NCI-H2171 treated with DMSO at 0.1 percent for 48 hours (cell line): Measurements from ENCODE around the gene IFNL2.
"Not testable (repeated sequence)": the region's sequence is repeated elsewhere in the genome, so short reads cannot be mapped to it uniquely, and the experiment has no call there.

Source experiments
- DNase-seq: peaks from one replicate; lab custom pipeline; 2025; lab: John Stamatoyannopoulos, UW

IFNL2 gene

DNA sequence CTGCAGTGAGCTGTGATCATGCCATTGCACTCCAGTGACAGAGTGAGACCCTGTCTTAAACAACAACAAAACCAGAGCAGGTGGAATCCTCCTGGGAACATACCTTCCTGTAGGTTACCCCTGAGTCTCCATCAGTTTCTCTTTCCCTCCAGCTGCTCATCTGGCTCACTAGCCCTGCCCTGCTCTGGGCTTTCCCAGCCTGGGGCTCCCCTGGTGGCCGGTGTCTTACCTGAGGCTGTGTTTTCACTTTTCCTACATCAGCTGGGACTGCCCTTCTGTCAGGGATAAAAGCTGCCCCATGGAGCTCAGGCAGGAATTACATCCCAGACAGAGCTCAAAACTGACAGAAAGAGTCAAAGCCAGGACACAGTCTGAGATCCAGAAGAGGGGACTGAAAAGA lies at the start of gene IFNL2:
Gene IFNL2, plus strand, starts transcription at position 312 of the 400 bp plus-strand sequence. CDS start 173 bp downstream, outside the sequence.
- DNase-seq = peak; percentile 67

DNA sequence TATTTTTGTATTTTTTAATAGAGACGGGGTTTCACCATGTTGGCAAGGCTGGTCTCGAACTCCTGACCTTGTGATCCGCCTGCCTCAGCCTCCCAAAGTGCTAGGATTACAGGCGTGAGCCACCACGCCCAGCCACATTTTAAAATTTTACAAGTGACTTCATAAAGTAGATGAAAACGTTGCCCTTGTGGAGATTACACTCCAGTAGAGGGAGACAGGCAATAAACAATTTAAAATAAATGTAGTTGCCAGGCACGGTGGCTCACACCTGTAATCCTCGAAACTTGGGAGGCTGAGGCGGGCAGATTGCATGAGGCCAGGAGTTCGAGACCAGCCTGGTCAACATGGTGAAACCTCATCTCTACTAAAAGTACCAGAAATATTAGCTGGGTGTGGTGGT lies 49.1 kb upstream of the IFNL2 start:
- not testable (repeated sequence) for DNase-seq

DNA sequence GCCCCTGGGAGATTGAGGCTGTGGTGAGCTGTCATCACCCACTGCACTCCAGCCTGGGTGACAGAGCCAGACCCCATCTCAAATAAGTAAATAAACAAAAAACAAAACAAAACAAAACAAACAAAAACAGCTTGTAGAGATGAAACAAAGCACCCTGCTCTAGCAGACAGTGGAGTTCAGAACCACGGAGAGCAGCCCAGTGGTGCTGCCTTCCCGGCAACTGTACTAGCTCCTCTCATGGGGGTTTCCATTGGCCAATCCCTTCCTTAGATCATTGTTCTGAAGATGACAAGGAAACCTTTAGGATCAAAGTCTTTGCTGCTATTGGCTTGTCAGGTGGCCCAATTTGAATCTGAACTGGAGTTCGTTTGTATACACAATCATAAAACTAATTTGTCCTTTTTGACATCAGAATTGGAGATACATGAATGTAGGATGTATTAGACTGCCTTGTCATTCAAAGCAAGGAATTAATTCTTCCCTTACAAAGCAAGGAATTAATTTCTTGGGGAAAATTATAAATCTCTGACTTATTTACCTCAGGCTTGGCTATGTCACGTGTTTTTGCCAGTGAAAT lies 44.4 kb upstream of the IFNL2 start:
- DNase-seq = no peak

DNA sequence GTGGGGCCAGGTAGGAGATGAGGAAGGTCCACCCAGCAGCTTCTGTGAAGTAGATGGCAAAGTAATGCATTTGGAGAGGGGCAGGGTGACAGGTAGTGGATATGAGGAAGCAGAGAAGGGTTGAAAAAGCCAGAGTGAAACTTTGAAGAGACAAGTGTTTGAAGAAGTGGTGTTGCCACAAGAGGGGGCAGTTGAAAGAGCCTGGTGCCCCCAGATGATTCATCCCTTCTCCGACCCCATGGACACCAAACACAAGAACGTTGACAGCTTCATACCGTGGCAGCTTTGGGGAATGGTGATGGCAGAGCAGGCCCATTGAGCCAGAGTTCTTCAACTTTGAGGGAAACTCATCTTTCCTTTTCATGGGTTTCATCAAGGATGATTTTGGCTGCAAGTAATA lies 43.3 kb upstream of the IFNL2 start:
- DNase-seq = no peak

DNA sequence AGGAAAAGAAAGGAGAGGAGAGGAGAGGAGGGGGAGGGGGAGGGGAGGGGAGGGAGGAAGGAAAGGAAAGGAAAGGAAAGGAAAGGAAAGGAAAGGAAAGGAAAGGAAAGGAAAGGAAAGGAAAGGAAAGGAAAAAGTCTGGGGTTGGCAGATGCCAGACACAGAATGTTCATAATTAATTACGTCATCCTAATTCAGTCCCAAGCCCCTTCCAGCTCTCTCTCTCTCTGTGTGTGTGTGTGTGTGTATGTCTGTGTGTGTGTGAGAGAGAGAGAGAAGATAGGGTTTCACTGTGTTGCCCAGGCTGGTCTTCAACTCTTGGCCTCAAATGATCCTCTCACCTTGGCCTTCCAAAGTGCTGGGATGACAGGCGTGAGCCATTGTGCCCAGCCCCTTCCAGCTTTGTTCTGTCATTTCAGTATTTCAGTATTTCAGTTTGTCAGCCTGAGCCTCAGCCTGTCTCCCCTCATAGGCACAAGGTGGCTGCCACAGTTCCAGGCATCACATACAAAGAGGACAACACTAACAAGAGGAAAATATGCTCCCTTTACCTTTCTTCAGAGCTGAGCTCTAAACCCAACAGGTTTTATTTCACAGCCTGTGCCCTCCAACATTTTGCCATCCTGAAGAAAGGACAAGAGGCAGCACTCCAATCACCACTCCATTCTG lies 38.0 kb upstream of the IFNL2 start:
- no peak for DNase-seq

DNA sequence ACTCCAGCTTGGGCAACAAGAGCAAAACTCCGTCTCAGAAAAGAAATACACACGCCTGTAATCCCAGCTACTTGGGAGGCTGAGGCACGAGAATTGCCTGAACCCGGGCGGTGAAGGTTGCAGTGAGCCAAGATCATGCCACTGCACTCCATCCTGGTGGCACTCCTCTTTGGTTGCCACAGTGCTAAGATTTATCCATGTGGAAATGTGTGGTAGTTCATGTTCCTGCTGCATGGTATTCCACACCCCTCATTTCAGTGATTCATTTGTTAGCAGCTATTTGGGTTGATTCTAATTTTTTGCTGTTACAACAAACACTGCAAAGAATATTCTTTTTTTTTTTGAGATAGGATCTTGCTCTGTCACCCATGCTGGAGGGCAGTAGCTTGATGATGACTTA lies 35.5 kb upstream of the IFNL2 start:
- no peak for DNase-seq

DNA sequence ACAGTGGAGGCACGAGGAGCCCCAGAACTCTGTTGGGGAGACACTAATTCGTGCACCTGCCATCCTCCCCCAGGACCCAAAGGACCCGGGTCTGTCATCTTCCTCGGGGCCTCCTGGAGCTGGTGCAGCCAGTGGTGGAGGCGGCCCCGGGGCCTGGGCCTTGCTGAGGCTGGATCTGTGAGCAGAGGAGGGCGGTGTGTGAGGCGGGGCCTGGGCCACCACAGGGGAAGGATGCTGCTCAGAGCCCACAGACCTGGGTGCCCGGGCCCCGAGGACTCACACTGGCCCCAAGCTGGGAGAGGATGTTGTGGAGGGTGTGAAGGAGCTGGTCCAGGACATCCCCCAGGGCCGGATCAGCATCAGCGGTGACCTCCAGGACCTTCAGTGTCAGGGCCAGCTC lies 31.7 kb upstream of the IFNL2 start:
- no peak for DNase-seq

DNA sequence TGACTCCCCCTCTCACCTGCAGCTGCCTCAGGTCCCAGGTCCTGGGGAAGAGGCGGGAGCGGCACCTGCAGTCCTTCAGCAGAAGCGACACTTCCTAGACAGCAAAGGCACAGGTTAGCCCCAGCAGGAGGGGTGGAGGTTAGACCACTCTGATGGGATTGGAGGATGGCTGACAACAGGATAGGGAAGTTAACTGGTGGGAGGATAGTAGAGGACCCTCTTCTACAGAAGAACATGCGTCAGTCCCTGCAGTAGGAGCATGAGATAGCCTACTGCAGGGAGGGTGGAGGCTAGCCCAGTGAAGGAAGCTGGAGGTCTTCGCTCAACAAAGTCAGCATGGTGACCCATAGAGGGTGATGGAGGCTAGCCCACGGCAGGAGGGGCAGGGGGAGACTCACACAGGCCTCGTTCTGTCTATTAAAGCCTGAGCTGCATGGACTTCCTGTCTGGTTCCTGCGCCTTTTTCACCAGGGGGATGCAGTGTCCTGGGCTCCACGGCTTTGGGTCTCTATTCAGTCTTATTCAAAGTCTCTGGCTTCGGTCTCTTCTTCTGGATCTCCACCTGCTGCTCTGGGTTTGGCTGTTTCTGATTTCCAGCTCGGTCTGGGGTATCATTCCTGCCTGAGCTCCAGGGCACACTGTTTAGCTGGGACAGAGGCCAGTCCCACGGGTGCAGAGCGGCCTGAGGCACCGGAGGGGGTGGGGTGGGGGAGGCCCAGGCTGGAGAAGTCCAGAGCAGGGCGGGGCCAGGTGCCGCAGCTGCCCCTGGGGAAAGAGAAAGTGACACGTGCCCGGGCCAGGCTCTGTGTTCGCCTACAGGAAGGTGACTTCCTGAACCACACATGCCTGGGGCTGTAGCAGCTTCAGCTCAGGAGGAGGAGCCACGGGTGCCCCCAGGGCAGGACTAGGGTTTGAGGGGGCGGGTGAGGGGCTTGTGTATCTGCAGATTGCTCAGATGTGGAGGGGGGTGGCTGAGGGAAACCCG lies 30.7 kb upstream of the IFNL2 start:
- no peak for DNase-seq

DNA sequence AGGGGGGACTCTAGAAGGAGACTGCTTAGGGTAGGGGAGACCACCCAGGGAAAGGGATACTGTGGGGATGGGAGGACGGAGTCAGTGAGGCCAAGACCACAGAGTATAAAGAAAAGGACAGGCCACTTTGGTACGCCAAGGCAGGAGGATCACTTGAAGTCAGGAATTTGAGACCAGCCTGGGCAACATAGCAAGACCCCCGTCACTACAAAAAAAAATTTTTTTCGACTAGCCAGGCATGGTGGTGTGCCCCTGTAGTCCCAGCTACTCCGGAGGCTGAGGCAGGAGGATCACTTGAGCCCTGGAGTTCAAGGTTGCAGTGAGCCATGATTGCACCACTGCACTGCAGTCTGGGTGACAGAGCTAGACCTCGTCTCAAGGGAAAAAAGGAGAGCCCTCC lies 30.0 kb upstream of the IFNL2 start:
- DNase-seq = no peak

DNA sequence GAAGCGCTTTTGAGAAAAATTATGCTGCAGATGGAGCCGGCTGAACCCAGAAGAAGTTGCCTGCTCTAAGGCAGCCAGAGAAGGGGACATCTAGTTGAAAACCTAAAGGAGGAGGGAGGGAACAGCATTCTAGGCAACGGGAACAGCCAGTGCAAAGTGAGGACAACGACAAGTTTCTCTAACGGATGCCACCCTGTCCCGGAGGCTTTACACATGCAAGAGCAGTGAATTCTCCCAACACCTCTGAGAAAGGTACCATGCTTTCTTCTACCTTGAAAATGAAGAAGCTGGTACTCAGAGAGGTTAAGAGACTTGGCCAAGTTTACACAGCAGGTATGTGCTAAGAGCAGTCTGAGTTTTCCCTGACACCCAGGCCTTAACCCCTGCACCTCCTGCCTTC lies 29.3 kb upstream of the IFNL2 start:
- DNase-seq = no peak

DNA sequence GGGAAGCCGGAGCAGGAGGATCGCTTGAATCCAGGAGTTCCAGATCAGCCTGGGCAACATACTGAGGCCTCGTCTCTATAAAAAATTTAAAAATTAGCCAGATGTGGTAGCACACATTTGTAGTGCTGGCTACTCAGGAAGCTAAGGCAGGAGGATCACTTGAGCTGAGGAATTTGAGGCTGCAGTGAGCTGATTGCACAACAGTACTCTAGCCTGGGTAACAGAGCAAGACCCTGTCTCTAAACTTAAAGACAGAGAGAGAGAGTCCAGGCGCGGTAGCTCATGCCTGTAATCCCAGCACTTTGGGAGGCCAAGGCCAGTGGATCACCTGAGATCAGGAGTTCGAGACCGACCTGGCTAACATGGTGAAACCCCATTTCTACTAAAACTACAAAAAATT lies 27.8 kb upstream of the IFNL2 start:
- DNase-seq = no peak

DNA sequence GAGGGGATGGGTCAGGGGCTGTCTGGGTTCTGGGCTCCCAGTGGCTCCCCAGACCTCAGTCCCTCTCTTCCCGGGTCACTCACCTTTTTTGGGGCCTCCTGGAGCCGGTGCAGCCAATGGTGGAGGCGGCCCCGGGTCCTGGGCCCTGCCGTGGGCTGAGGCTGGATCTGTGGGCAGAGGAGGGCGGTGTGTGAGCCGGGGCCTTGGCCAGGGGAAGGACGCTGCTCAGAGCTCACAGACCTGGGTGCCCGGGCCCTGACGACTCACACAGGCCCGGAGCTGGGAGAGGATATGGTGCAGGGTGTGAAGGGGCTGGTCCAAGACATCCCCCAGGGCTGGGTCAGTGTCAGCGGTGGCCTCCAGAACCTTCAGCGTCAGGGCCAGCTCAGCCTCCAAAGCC lies 24.5 kb upstream of the IFNL2 start:
- not testable (repeated sequence) for DNase-seq

DNA sequence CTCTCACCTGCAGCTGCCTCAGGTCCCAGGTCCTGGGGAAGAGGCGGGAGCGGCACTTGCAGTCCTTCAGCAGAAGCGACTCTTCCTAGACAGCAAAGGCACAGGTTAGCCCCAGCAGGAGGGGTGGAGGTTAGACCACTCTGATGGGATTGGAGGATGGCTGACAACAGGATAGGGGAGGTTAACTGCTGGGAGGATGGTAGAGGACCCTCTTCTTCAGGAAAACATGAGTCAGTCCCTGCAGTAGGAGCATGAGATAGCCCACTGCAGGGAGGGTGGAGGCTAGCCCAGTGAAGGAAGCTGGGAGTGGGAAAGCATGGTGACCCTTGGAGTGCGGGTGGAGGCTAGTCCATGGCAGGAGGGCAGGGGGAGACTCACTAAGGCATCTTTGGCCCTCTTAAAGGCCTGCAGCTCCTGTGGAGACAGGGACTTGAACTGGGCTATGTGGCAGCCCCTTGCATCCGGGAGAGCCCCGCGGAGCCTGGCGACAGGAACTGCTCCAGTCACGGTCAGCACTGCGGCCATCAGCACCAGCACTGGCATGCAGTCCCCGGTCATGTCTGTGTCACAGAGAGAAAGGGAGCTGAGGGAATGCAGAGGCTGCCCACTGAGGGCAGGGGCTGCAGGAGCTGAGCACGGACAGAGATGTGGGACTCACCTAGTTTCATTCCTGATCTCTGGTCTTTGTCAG lies 23.6 kb upstream of the IFNL2 start, which contains the start of gene IFNL3:
Gene IFNL3, minus strand, starts transcription at position 597 of the 691 bp plus-strand sequence. Its CDS starts 39 bp downstream, at position 558.
- not testable (repeated sequence) for DNase-seq

DNA sequence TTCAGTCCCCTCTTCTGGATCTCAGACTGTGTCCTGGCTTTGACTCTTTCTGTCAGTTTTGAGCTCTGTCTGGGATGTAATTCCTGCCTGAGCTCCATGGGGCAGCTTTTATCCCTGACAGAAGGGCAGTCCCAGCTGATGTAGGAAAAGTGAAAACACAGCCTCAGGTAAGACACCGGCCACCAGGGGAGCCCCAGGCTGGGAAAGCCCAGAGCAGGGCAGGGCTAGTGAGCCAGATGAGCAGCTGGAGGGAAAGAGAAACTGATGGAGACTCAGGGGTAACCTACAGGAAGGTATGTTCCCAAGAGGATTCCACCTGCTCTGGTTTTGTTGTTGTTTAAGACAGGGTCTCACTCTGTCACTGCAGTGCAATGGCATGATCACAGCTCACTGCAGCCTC lies 23.0 kb upstream of the IFNL2 start:
- peak; percentile 63 for DNase-seq

DNA sequence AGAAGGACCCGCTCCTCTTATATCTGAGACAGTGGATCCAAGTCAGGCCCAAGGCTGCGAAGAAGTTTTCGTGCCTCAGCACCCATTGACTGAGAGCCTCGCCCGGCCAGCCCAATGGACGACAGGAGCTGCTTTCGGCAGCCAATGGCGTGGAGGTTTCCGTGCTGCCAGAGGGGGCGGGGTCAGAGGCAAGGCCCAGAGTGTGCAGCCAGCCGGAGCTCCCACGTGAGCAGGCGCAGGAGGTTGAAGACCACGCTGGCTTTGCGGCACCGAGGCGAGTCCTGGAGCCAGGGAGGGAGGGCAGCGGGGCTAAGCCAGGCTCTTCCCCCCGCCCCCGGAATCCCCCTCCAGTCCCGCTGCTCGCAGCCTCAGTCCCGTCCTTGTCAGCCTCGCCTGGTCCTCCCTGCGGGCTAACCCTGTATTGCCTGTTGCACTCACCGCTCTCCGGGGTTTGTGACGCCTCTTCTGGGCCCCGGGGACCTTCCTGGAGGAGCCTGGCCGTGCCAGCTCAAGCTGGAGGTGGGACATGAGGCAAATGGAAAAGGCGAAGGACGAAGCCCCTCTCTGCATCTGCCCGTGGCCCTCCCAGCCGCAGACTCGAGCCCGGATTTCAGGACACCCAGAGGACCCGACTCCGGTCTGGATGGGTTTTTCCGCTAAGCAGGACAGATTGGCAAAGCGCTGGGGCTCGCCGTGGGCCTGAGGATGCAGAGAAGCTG lies 21.1 kb upstream of the IFNL2 start:
- no peak for DNase-seq

DNA sequence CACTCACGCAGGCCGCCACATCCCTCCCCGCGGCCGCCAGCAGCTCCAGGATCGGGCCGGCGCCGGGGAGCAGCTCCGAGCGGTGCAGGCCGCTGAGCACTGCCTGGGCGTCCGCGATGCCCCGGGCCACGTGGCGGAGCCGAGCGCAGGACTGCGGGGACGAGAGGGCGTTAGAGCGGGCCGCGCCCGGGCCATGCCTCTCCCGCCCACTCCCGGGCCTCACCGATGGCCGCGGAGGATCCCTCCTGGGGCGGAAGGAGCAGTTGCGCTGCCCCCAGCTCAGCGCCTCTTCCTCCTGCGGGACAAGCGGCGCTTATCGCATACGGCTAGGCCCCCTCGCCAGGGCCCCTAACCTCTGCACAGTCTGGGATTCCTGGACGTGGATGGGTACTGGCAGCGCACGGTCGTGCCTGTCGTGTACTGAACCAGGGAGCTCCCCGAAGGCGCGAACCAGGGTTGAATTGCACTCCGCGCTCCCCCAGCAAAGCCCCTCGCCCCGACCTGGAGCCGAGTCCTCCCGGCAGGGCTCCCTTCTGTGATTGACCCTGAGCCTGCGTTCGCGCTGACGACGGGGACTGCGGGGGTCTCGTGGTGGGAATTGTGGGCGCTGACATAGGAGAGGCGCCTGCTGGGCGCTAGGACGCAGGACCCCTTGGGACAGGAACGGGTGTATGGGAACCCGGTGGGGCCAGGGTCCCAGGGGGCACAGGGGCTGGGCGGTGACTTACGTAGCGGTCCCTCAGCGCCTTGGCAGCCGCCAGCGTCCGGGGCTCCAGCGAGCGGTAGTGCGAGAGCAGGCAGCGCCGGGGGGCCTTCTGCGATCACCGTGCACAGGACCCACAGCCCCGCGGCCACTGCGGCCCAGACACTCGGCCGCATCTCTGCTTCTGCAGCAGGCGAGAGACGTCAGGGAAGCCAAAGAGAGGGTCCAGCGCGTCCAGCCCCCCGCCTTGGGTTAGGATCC lies 20.2 kb upstream of the IFNL2 start:
- DNase-seq = no peak

DNA sequence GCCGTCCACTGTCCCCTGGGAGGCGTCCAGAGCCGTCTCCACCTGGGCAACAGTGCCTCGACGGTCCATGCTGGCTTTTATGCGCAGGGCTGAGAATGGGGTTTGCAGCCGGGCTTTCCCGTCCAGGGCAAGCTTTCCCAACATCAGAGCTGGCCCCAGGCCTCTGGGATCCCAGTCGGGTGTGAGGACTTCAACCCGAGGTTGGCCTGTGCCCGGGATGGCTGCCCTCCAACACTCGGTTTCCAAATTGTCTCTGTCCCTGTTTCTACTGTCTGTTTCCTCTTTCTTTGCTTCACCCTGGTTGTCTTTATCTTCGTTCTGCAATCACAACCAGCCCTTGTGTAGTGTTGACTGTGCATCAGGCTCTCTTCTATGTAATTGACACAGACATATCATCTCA lies 19.4 kb upstream of the IFNL2 start, which contains the start of gene IFNL4:
Gene IFNL4, minus strand, starts transcription at position 51 of the 400 bp plus-strand sequence.
- DNase-seq = no peak

DNA sequence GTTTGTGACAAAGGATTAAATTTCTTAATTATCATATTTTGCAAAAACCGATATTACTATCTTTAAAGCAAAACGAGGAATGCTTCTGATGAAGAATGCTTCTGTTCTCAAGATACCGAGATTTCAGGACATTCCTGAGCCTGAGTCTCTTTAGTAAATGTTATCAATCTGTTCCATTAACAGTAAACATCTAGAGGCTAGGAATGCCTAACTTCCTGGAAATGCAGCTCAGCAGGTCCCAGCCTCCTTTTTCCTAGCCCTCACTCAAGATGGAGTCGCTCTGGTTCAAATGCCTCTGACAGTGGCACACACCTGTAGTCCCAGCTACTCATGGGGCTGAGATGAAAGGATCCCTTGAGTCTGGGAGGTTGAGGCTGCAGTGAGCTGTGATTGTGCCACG lies 17.1 kb upstream of the IFNL2 start:
- no peak for DNase-seq

DNA sequence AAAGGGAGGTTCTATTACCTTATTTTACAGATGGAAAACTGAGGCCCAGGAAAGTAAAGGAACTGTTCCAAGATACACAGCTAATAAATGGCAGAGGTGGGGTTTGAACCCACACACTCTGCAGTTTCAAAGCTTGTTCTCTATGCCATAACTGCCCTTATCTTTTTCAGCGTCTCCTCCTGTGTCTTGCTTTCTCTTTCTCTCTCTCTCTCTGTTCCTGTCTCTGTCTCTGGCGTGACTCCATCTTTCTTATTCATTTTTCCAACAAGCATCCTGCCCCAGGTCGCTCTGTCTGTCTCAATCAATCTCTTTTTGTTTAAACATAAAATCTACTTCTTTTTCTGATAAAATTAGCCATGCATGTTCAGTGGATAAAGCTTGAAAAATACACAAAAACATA lies 16.4 kb upstream of the IFNL2 start:
- no peak for DNase-seq

DNA sequence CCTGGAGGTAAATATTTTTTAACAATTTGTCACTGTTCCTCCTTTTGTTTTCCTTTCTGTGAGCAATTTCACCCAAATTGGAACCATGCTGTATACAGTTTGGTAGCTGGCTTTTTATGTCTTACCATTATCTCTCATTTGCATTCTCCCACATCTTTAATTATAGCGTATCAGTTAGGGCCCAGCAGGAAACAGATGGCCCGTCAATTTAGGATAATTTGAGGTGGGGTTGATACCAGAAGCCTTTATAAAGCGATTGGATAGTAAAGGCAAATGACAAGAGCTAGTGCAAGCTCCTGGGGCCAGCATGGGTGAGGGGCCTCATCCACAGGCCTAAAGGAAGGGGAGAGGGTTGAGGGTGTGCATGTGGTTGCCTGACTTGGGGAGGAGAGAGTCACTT lies 15.7 kb upstream of the IFNL2 start:
- peak; percentile 17 for DNase-seq
